GM11168 (cell line): ENCODE results near the gene KLK10.

ENCODE experiments used
- in situ Hi-C: fragments of 300-500 bp; cut with MboI; formaldehyde crosslinking; loops from one replicate; pipeline ENCODE4 v1.12.0; 2022; ENCODE audit warnings: low sequenced_read_pairs; ENCODE audit not compliant: unreplicated experiment

The KLK10 gene

GRCh38 chr19:51027126-51027806, 7.8 kb upstream of the KLK10 start:
- in situ Hi-C loops: no loop called here

GRCh38 chr19:51026554-51026831, 7.0 kb upstream of the KLK10 start, which contains the start of gene KLK11:
Gene KLK11 (minus strand): TSS chr19:51026616. CDS start chr19:51025631, 985 bp downstream.
- in situ Hi-C loops: no loop called here

- in situ Hi-C loops: no loop called here
Observed at GRCh38 chr19:51025809-51026553, 6.5 kb upstream of the KLK10 start.

GRCh38 chr19:51025401-51025800, 5.9 kb upstream of the KLK10 start:
- in situ Hi-C loops: no loop called here

GRCh38 chr19:51024924-51025323, 5.4 kb upstream of the KLK10 start:
- in situ Hi-C loops: no loop called here

- in situ Hi-C loops: no loop called here
Observed at GRCh38 chr19:51023946-51024345, 4.4 kb upstream of the KLK10 start.

- in situ Hi-C loops: no loop called here
Observed at GRCh38 chr19:51022526-51022925, 3.0 kb upstream of the KLK10 start.

- in situ Hi-C loops: no loop called here
Observed at GRCh38 chr19:51020988-51021651, 1.6 kb upstream of the KLK10 start.

- in situ Hi-C loops: no loop called here
Observed at GRCh38 chr19:51018745-51019543, 565 bp downstream of the KLK10 start.

- in situ Hi-C loops: no loop called here
Observed at GRCh38 chr19:51016798-51017683, 2.5 kb downstream of the KLK10 start.

GRCh38 chr19:51015691-51016267, 3.7 kb downstream of the KLK10 start:
- in situ Hi-C loops: no loop called here

- in situ Hi-C loops: no loop called here
Observed at GRCh38 chr19:51014242-51014641, 5.3 kb downstream of the KLK10 start.

GRCh38 chr19:51012661-51013190, 6.8 kb downstream of the KLK10 start:
- in situ Hi-C loops: no loop called here

GRCh38 chr19:51010066-51010795, 9.3 kb downstream of the KLK10 start:
- in situ Hi-C loops: no loop called here

GRCh38 chr19:51009061-51009891, 10.2 kb downstream of the KLK10 start:
- in situ Hi-C loops: no loop called here

- in situ Hi-C loops: no loop called here
Observed at GRCh38 chr19:51007488-51007887, 12.0 kb downstream of the KLK10 start.

- in situ Hi-C loops: no loop called here
Observed at GRCh38 chr19:51006406-51006805, 13.1 kb downstream of the KLK10 start.

- in situ Hi-C loops: no loop called here
Observed at GRCh38 chr19:51005248-51005647, 14.3 kb downstream of the KLK10 start.
